T-cell (primary cell): ENCODE data around the gene CLEC20A. TPM values are rescaled to one million over a fixed set of nuclear protein-coding genes. Genes with fewer than 3 reads are reported as not detected.

ENCODE experiments used
- ATAC-seq, 4 experiments: fragments of 200-7000 bp in 3 of 4; fragments of 150-1000 bp in 1 of 4; cut with Tn5 transposase; replicated peaks in 1 of 4; 1 replicate in 3 of 4; 2 replicates in 1 of 4; pipeline ENCODE4 v1.10.0; 2021; ENCODE audit warnings: moderate library complexity in 3 of 4, mild to moderate bottlenecking in 2 of 4, moderate number of reproducible peaks in 1 of 4
- CTCF ChIA-PET, 2 donors: fragments of 300-600 bp; sonication (Branson Sonifier 250); formaldehyde crosslinking; loops; one replicate each; lab custom pipeline; 2022; ENCODE audit warnings: antibody characterized with exemption in 2 of 2; lab: Charles Lee
- POLR2A ChIA-PET, 2 donors: fragments of 300-600 bp; sonication (Branson Sonifier 250); formaldehyde crosslinking; loops; one replicate each; lab custom pipeline; 2022; ENCODE audit warnings: antibody characterized with exemption in 2 of 2; lab: Charles Lee
- DNase-seq, 35 experiments: peaks; one replicate each; pipeline versions ENCODE4 v3.0.0 to v3.0.0-alpha.2; 2013 to 2023
- H3K27ac ChIP-seq: one replicate; pipeline ENCODE4 v1.5.1; 2013; ENCODE audit warnings: low read length
- H3K27me3 ChIP-seq, 2 experiments: replicated peaks in 1 of 2; 1 replicate in 1 of 2; 2 replicates in 1 of 2; pipeline versions ENCODE4 v1.6.1 to v1.7.0; 2013; ENCODE audit warnings: low read length in 1 of 2, mixed read lengths in 1 of 2; ENCODE audit not compliant: control insufficient read depth in 2 of 2, insufficient read depth in 2 of 2; ENCODE audit errors: extremely low read depth in 1 of 2
- H3K36me3 ChIP-seq, 2 donors: 1 replicate in 1 of 2; 2 replicates in 1 of 2; pipeline versions ENCODE4 v1.6.1 to v1.7.0; 2013; ENCODE audit warnings: low read length in 1 of 2; ENCODE audit not compliant: control insufficient read depth in 2 of 2, insufficient read depth in 1 of 2; ENCODE audit errors: extremely low read depth in 1 of 2
- H3K4me1 ChIP-seq, 2 experiments: 1 replicate in 1 of 2; 2 replicates in 1 of 2; pipeline versions ENCODE4 v1.6.1 to v1.7.0; 2013; ENCODE audit warnings: low read length in 2 of 2, mixed read lengths in 1 of 2; ENCODE audit not compliant: insufficient read depth in 2 of 2, control insufficient read depth in 1 of 2; ENCODE audit errors: extremely low read depth in 1 of 2
- H3K4me3 ChIP-seq, 2 donors: 1 replicate in 1 of 2; 2 replicates in 1 of 2; pipeline versions ENCODE4 v1.5.1 to v1.7.0; 2013; ENCODE audit warnings: mild to moderate bottlenecking in 2 of 2, low read length in 1 of 2, moderate library complexity in 1 of 2; ENCODE audit not compliant: control insufficient read depth in 1 of 2; ENCODE audit errors: extremely low read depth in 1 of 2
- H3K9me3 ChIP-seq: 2 replicates; pipeline ENCODE4 v1.7.0; 2013
- H3K27ac Mint-ChIP-seq, 2 donors: one replicate each; pipeline ENCODE4 v1.8.0; 2020 to 2021; ENCODE audit warnings: mild to moderate bottlenecking in 2 of 2, mixed read lengths in 2 of 2
- H3K27me3 Mint-ChIP-seq, 2 donors: one replicate each; pipeline ENCODE4 v1.8.0; 2021 to 2022; ENCODE audit warnings: mixed read lengths in 2 of 2
- H3K36me3 Mint-ChIP-seq: one replicate; pipeline ENCODE4 v1.8.0; 2021; ENCODE audit warnings: mixed read lengths
- H3K4me1 Mint-ChIP-seq, 3 donors: one replicate each; pipeline ENCODE4 v1.8.0; 2020 to 2022; ENCODE audit warnings: mixed read lengths in 3 of 3, mild to moderate bottlenecking in 1 of 3
- H3K4me3 Mint-ChIP-seq, 3 donors: one replicate each; pipeline ENCODE4 v1.8.0; 2020 to 2022; ENCODE audit warnings: mild to moderate bottlenecking in 3 of 3, mixed read lengths in 3 of 3, moderate library complexity in 3 of 3
- H3K9me3 Mint-ChIP-seq, 3 donors: one replicate each; pipeline ENCODE4 v1.8.0; 2020 to 2022; ENCODE audit warnings: mixed read lengths in 3 of 3
- WGBS: methylation state at CpG from one replicate; pipeline ENCODE4 v1.1.5; 2013; ENCODE audit warnings: missing lambda C conversion rate; ENCODE audit not compliant: insufficient coverage; 5-methylcytosine and 5-hydroxymethylcytosine counted together
- total RNA-seq, 35 experiments: library from RNA in 6 of 35; stranded (reverse) in 6 of 35; fragments of 120-200 nt in 1 of 35; gene quantifications; one replicate each; pipeline versions ENCODE4 v1.2.1 to v1.2.4 and lab custom pipeline; 2013 to 2026

Gene CLEC20A
- total RNA-seq, 5 donors from 2014 or later (not counting 1 experiment from before 2014, with no cell fraction given) = not detected

DNA sequence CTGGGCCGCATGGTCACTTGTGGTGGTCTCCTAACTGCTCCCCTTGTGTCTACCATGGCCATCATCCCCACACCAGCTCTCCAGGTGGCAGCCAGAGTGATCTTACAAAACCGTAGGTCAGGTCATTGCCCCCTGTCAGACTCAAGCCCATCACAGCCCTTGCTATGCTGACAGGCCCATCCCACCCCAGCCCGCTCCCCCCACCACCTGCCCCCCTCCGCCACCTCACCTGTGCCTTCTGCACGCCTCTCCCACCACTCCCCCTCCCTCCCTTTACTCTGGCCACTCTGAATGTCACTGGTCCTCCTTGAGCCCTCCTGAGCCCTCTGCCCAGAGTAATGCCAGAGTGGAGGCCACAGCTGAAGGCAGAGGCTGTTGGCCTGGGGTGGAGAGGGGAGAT is 44.6 kb upstream of the CLEC20A start:
- Histone ChIP-seq H3K4me1 (peaks cover 0 to 19% of the 10 kb centered on the region in 2 experiments), H3K27ac (no peak overlapping the region), H3K36me3 (no peaks in the 10 kb centered on the region), H3K27me3 (peaks cover 0 to 7% of the 10 kb centered on the region in 2 experiments), H3K4me3 (no peak overlapping the region), H3K9me3 (no peaks in the 10 kb centered on the region)
- Mint-ChIP-seq H3K9me3 (no peaks in the 10 kb centered on the region), H3K4me1 (peaks cover 9 to 21% (median 11%) of the 10 kb centered on the region in 3 donors), H3K27ac (peak overlapping the region; percentile 39 to 88), H3K36me3 (peaks cover 5% of the 10 kb centered on the region), H3K27me3 (peaks cover 0 to 4% of the 10 kb centered on the region in 2 donors), H3K4me3 (peak overlapping the region; percentile 84 to 90 (median 88))
- ChIA-PET CTCF (interaction anchor here in 1 of 2 donors (1.3 kb wide), 1 partner anchor 9 kb away, joined by 3 read pairs; no protein-coding TSS in a partner anchor), POLR2A (no interaction called here)
- no peak for DNase-seq
- 83% methylated on average over 1 of the region's 5 CpGs for WGBS
- no peak for ATAC-seq

DNA sequence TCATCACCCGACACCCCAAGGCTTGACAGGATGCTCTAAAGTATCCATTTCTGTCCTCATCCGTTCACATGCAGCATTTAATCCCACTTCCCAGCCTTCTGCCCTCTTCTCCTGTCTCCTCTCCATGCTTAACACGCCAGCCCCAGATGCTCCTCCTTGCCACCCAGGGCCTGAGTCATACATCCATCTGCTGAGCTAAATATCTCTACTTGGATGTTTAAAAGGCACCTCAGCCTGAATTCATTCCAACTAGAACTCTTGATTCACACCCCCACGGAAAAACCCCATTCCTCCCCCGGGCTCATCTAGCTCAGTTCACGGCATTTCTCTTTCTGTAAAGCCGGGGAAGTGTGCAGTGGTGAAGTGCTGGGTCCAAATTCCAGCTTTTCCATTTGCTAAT is 43.9 kb upstream of the CLEC20A start:
- Histone ChIP-seq H3K27me3 (peaks cover 0 to 7% of the 10 kb centered on the region in 2 experiments), H3K27ac (no peak overlapping the region), H3K36me3 (no peaks in the 10 kb centered on the region), H3K4me1 (peaks cover 0 to 19% of the 10 kb centered on the region in 2 experiments), H3K9me3 (no peaks in the 10 kb centered on the region), H3K4me3 (no peak overlapping the region)
- ChIA-PET CTCF (interaction anchor here in 1 of 2 donors (1.3 kb wide), 1 partner anchor 8 kb away, joined by 3 read pairs; no protein-coding TSS in a partner anchor), POLR2A (no interaction called here)
- H3K36me3 Mint-ChIP-seq = peaks cover 5% of the 10 kb centered on the region
- peak overlapping the region in 1 of 3 donors; percentile 55 for H3K4me3 Mint-ChIP-seq
- DNase-seq (no peak), ATAC-seq (no peak)
- H3K27ac Mint-ChIP-seq = no peak overlapping the region
- peaks cover 9 to 18% (median 11%) of the 10 kb centered on the region in 3 donors for H3K4me1 Mint-ChIP-seq
- WGBS = 97% methylated on average over 3 of the region's 7 CpGs
- H3K27me3 Mint-ChIP-seq = peaks cover 0 to 4% of the 10 kb centered on the region in 2 donors
- H3K9me3 Mint-ChIP-seq = no peaks in the 10 kb centered on the region

DNA sequence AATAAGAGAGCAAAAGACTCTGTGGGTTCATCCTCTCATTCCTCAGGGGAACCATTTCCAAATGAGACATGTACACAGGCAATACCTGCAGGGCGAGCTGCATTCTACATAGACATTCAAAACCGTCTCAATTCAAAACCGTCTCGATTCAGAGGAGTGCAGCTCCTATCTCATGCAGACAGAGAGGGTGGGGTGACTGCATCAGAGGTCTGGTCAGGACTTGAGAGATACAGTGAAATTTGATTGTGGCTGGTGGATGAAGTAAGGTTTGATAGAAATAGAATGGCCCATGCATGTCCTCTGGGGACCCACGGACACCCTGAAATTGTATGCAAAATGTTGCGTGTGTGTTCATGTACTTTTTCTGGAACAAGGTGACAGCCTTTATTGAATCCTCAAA is 43.4 kb upstream of the CLEC20A start:
- ChIA-PET POLR2A (no interaction called here), CTCF (interaction anchor here in 1 of 2 donors (0.6 to 1.3 kb wide), 4 partner anchors 8 to 942 kb away, joined by 3 to 4 read pairs (median 3); no protein-coding TSS in a partner anchor)
- ATAC-seq (no peak), DNase-seq (no peak)
- no peak overlapping the region for H3K27ac Mint-ChIP-seq
- peaks cover 0 to 19% of the 10 kb centered on the region in 2 experiments for H3K4me1 ChIP-seq
- WGBS = 80% methylated on average over 2 of the region's 6 CpGs
- H3K4me3 ChIP-seq = no peak overlapping the region
- H3K27ac ChIP-seq = no peak overlapping the region
- H3K27me3 ChIP-seq = peaks cover 0 to 7% of the 10 kb centered on the region in 2 experiments
- no peaks in the 10 kb centered on the region for H3K9me3 Mint-ChIP-seq
- H3K36me3 ChIP-seq = no peaks in the 10 kb centered on the region
- H3K4me3 Mint-ChIP-seq = no peak overlapping the region
- no peaks in the 10 kb centered on the region for H3K9me3 ChIP-seq
- peaks cover 9 to 17% (median 11%) of the 10 kb centered on the region in 3 donors for H3K4me1 Mint-ChIP-seq
- peaks cover 0 to 4% of the 10 kb centered on the region in 2 donors for H3K27me3 Mint-ChIP-seq
- peaks cover 2% of the 10 kb centered on the region for H3K36me3 Mint-ChIP-seq

DNA sequence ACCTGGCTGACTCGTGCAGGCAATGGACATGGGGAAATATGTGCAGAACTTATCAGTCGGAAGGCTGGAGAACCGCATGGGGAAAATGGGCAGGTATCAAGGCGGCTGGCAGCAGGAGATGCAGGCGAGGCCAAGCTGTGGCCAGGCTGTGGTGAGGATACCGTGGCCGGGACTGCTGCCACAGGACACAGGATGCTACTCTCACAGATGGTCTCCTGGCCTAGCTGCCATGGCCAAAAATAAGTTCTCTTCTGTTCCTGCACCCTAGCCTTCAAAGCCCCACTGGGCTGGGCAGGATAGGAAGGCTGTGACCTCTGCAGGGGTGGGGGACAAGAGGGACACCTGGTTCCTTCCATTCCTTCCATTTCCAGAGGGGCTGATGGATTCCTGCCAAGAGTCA is 42.5 kb upstream of the CLEC20A start:
- ChIA-PET CTCF (interaction anchor here in 1 of 2 donors (0.6 kb wide), 1 partner anchor 225 kb away, joined by 3 read pairs; no protein-coding TSS in a partner anchor), POLR2A (no interaction called here)
- Histone ChIP-seq H3K27me3 (peaks cover 0 to 7% of the 10 kb centered on the region in 2 experiments), H3K4me3 (no peak overlapping the region), H3K4me1 (peaks cover 0 to 19% of the 10 kb centered on the region in 2 experiments), H3K27ac (no peak overlapping the region), H3K9me3 (no peaks in the 10 kb centered on the region), H3K36me3 (no peaks in the 10 kb centered on the region)
- Mint-ChIP-seq H3K4me3 (no peak overlapping the region), H3K4me1 (peaks cover 9 to 17% (median 11%) of the 10 kb centered on the region in 3 donors), H3K9me3 (no peaks in the 10 kb centered on the region), H3K36me3 (no peaks in the 10 kb centered on the region), H3K27ac (no peak overlapping the region), H3K27me3 (peaks cover 0 to 4% of the 10 kb centered on the region in 2 donors)
- WGBS = 92% methylated on average over 7 of the region's 7 CpGs
- DNase-seq = no peak
- no peak for ATAC-seq

DNA sequence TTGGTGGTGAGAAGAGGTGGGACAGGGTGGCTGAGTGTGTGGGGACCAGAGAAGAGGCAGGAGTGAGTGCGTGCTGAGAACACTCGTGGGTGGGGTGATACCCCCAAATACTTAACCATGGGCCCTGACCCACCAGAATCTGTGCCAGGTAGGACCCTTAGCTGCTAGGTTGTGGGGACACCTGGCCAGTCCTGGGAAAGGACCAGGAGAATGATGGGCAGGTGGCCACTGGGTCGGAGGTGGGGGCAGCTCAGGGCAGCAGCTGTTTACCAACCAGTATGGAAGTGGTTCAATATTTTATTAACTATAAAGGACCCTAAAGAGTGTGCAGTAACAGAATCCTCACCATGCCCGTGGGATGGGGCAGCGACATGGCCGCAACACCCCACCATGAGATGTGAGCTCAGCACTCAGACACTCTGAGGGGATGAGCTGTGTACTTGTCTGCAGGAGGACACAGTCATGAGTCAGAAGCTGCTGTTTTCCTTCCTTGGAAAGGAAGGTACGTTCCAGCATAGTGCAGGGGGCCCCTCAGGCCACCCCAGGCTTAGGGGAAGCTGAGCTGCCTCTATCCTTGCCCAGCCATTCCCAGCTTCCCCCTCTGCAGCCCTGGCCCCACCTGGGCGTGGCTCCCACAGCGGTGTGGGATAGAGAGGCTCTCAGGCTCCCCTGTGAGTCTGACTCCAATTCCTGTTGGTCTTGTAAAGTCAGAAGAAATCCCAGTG is 41.6 kb upstream of the CLEC20A start:
- WGBS = 55% methylated on average over 2 of the region's 9 CpGs
- Mint-ChIP-seq H3K27me3 (peaks cover 0 to 4% of the 10 kb centered on the region in 2 donors), H3K4me1 (peaks cover 7 to 14% (median 8%) of the 10 kb centered on the region in 3 donors), H3K9me3 (no peaks in the 10 kb centered on the region), H3K4me3 (no peak overlapping the region), H3K36me3 (no peaks in the 10 kb centered on the region), H3K27ac (no peak overlapping the region)
- ATAC-seq (no peak), DNase-seq (no peak)
- no peaks in the 10 kb centered on the region for H3K36me3 ChIP-seq
- H3K9me3 ChIP-seq = no peaks in the 10 kb centered on the region
- H3K4me1 ChIP-seq = peaks cover 0 to 18% of the 10 kb centered on the region in 2 experiments
- ChIA-PET POLR2A (no interaction called here), CTCF (interaction anchor here in 1 of 2 donors (0.6 to 1.6 kb wide), 3 partner anchors 12 to 628 kb away, joined by 4 to 6 read pairs (median 5); no protein-coding TSS in a partner anchor)
- peaks cover 0 to 7% of the 10 kb centered on the region in 2 experiments for H3K27me3 ChIP-seq
- H3K27ac ChIP-seq = no peak overlapping the region
- no peak overlapping the region for H3K4me3 ChIP-seq

DNA sequence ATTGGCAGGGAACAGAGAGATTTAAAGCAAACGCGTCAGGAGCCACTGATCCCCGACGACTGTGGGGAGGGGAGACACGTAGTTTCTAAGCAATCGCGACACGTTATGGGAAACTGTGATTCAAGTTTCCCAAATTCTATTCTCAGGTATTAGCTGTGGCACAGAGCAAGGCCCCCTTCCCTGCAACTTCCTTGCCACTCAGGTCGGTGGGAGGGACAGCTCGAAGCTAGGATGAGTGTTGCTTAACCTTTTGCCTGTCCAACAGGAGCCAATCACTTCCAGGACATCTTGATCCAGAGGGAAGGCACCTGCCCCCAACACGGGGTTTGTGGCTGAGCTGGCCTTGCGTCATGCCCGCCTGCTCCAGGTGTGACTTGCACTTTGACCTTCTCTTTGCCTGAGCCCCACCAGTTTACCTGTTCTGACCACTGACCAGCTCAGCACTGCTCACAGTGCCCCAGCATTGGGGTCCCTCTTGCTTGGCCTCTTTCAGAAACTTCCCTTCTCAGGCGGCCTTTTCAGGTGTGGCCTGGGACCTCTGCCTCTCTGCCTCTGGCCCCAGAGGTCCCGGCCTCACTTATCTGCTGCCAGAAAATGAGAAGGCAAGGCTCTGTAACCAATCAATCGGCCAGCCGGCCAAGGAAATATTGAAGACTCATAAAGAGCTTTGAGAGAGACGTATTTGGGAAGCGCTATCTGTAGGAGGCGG is 40.8 kb upstream of the CLEC20A start:
- POLR2A ChIA-PET = no interaction called here
- DNase-seq = no peak

More for the DNA sequence above, 40.8 kb upstream of the CLEC20A start:
- Histone ChIP-seq H3K36me3 (no peaks in the 10 kb centered on the region), H3K4me3 (no peak overlapping the region), H3K27me3 (peaks cover 0 to 7% of the 10 kb centered on the region in 2 experiments), H3K27ac (no peak overlapping the region), H3K4me1 (peaks cover 0 to 10% of the 10 kb centered on the region in 2 experiments), H3K9me3 (no peaks in the 10 kb centered on the region)
- Mint-ChIP-seq H3K4me1 (peaks cover 5 to 11% (median 5%) of the 10 kb centered on the region in 3 donors), H3K4me3 (no peak overlapping the region), H3K27ac (no peak overlapping the region), H3K9me3 (no peaks in the 10 kb centered on the region), H3K27me3 (peaks cover 2 to 4% of the 10 kb centered on the region in 2 donors), H3K36me3 (no peaks in the 10 kb centered on the region)
- 89% methylated on average over 20 of the region's 20 CpGs for WGBS
- ATAC-seq = no peak
- CTCF ChIA-PET = interaction anchor here in 1 of 2 donors (1.1 to 1.6 kb wide), 2 partner anchors 12 to 466 kb away, joined by 5 to 6 read pairs; no protein-coding TSS in a partner anchor
